ENCODE data around the gene LIMK2.
A peak's percentile ranks its signal among the peaks of the same experiment; 100 is the strongest.
"Not testable (repeated sequence)": the region's sequence is repeated elsewhere in the genome, so short reads cannot be mapped to it uniquely, and the experiment has no call there.

Gene LIMK2

DNA sequence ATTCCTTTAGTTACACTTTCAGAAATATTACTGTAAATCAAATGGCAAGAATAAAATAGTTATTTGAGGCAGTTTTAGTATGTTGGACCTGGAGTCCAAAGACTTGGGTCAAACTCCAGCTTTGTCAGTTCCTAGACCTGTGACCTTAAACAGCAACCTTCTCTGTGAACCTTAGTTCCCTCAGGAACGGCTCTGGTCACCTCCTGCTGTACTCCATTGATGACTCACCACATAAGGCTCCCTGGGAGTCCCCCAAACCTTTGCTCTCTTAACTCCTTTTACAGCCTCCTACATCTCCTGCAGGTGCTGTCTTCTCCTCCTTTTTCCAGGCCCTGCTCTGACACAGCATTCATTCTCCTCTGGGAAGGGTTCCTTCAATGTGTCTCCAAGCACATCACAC, 29.1 kb downstream of the LIMK2 start:
- no peak overlapping the region for H3K4me3 ChIP-seq (ENCODE audit: low read depth, low read length)
- no peaks in the 10 kb centered on the region for H3K36me3 ChIP-seq
- no peaks in the 10 kb centered on the region; the same call in 1 of the 2 replicates for H3K4me1 ChIP-seq
- TF ChIP-seq, protein P1, sequence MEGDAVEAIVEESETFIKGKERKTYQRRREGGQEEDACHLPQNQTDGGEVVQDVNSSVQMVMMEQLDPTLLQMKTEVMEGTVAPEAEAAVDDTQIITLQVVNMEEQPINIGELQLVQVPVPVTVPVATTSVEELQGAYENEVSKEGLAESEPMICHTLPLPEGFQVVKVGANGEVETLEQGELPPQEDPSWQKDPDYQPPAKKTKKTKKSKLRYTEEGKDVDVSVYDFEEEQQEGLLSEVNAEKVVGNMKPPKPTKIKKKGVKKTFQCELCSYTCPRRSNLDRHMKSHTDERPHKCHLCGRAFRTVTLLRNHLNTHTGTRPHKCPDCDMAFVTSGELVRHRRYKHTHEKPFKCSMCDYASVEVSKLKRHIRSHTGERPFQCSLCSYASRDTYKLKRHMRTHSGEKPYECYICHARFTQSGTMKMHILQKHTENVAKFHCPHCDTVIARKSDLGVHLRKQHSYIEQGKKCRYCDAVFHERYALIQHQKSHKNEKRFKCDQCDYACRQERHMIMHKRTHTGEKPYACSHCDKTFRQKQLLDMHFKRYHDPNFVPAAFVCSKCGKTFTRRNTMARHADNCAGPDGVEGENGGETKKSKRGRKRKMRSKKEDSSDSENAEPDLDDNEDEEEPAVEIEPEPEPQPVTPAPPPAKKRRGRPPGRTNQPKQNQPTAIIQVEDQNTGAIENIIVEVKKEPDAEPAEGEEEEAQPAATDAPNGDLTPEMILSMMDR (IDR thresholded peaks at IDR 0.05; ENCODE audit: low read depth, low read length): no peak
- H3K27me3 ChIP-seq: no peaks in the 10 kb centered on the region
- DNase-seq: no peak
- H3K9me3 ChIP-seq: no peaks in the 10 kb centered on the region

DNA sequence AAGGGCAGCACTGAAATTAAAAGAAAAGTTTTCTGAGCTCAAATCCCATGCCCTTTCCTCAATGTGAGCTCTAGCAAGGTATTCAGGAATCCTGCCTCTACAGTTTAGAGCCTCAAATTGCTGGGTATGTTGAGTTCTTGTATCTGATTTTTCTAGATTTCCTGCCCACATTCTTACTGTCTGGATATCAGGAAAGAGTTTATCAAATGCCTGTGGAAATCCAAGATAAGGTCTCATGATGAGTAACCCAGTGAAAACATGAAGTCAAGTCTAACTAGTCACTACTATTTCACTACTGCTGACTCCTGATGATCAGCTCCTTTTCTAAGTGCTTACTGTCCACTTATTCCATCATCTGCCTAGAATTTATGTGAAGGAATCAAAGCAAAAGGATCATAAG, 29.8 kb downstream of the LIMK2 start:
- Histone ChIP-seq H3K9me3 (no peaks in the 10 kb centered on the region), H3K36me3 (no peaks in the 10 kb centered on the region), H3K4me3 (ENCODE audit: low read depth, low read length) (no peak overlapping the region), H3K4me1 (no peaks in the 10 kb centered on the region; the same call in 1 of the 2 replicates), H3K27me3 (no peaks in the 10 kb centered on the region)
- DNase-seq: no peak
- TF ChIP-seq, protein P1 (IDR thresholded peaks at IDR 0.05; ENCODE audit: low read depth, low read length): no peak

DNA sequence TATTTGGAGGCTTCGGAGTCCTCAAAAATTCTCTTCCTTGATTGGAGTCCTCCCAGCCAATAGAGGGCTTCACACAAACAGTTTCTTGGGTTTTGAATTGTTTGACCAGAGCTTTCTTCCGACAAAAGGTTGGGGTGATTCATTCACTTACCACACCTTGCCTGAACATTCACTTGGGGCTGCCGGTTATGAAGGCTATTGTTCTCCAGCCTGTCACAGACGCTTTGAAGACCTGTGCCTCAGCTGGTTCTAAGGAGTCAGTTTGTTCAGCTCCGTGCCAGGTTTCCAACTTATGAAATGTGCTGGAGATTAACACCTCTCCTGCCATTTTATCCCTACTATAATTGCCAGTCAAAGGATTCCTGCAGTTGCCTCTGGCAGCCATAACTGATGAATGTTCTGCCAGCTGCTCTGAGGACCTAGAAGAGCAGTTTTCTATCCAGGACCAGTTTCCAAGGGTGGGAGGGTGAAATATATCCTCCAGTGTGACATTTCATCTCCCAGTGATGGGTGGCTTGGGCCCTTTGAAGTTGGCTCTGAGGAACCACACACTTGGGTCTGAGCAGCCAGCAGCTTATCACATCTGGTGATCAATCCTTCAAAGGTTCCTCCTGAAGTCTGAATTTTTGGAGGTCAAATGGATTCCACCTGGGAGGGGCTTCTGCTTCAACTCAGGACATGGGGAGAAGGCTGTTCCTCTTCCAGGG, 31.4 kb downstream of the LIMK2 start:
- Histone ChIP-seq H3K27me3 (no peaks in the 10 kb centered on the region), H3K9me3 (no peaks in the 10 kb centered on the region), H3K4me1 (no peaks in the 10 kb centered on the region; the same call in 1 of the 2 replicates), H3K4me3 (ENCODE audit: low read depth, low read length) (no peak overlapping the region), H3K36me3 (no peaks in the 10 kb centered on the region)
- TF ChIP-seq, protein P1 (IDR thresholded peaks at IDR 0.05; ENCODE audit: low read depth, low read length): no peak
- no peak for DNase-seq

DNA sequence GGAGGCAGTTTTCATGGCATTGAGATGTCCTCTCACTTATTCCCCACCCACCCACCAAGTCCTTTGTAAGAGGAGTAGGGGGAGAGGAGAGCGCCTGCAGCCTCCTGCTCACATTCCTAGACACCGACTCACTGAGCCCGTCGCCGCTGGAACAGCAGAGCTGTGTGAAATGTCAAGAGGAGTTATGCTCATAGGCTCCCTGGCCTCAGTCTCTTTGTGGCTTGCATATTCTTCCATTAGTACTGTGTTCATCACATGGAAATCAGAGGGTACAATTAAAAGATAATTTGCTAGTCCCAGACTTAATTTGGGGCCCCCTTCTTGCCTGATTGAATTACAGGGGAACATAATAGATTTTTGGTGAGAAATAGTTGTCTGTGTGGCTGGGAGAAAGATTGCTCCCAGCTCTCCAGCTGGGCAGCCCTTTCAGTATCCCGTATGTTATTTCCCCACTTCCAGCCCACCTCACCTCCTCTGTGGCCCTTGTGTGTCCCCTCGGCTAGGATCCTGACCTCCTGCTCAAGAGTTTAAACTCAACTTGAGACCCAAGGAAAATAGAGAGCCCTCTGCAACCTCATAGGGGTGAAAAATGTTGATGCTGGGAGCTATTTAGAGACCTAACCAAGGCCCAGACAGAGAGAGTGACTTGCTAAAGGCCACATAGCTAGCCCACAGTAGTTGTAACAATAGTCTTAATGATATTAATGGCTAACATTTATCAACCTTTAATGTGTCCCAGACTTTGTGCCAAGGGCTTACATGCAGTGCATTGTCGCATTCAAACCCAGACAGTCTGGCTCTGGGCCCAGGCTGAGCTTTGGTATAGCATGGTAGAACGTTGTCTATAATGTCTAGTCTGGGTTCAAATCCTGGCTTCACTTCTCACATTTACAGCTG, 32.2 kb downstream of the LIMK2 start:
- peak; percentile 30 for DNase-seq
- Histone ChIP-seq H3K9me3 (no peaks in the 10 kb centered on the region), H3K4me1 (no peaks in the 10 kb centered on the region; the same call in 1 of the 2 replicates), H3K4me3 (ENCODE audit: low read depth, low read length) (no peak overlapping the region), H3K36me3 (no peaks in the 10 kb centered on the region), H3K27me3 (no peaks in the 10 kb centered on the region)
- TF ChIP-seq, protein P1 (IDR thresholded peaks at IDR 0.05; ENCODE audit: low read depth, low read length): no peak

DNA sequence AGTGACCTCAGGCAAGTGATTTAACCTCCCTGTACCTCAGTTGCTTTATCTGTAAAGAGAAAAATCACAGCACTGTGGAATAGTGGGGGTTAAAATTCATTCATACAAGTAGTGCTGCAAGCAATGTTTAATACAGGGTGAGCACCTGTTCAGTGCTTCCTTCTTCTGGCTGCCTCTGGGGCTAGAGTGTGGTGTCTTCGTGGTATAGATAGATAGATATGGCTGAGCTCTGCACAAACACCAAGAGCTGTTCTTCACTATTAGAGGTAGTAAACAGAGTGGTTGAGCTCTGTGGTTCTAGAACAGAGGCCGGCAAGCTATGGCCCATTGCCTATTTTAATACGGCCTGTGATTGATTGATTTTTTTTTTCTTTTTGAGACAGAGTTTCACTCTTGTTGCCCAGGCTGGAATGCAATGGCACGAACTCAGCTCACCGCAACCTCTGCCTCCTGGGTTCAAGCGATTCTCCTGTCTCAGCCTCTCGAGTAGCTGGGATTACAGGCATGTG, 32.9 kb downstream of the LIMK2 start:
- DNase-seq: no peak
- Histone ChIP-seq H3K36me3 (no peaks in the 10 kb centered on the region), H3K4me1 (no peaks in the 10 kb centered on the region; the same call in 1 of the 2 replicates), H3K4me3 (ENCODE audit: low read depth, low read length) (no peak overlapping the region), H3K27me3 (no peaks in the 10 kb centered on the region), H3K9me3 (no peaks in the 10 kb centered on the region)
- TF ChIP-seq, protein P1 (IDR thresholded peaks at IDR 0.05; ENCODE audit: low read depth, low read length): no peak

DNA sequence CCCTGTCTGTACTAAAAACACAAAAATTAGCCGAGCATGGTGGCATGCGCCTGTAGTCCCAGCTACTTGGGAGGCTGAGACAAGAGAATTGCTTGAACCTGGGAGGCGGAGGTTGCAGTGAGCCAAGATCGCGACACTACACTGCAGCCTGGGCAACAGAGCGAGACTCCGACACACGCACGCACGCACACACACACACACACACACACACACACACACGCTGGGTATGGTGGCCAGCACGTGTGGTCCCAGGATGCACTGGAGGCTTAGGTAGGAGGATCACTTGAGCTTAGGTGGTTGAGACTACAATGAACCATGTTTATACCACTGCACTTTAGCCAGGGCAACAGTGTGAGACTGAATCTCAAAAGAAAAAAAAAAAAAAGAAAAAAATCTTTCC, 33.9 kb downstream of the LIMK2 start:
- H3K4me1 ChIP-seq; H3K9me3 ChIP-seq; H3K4me3 ChIP-seq (ENCODE audit: low read depth, low read length); H3K36me3 ChIP-seq; H3K27me3 ChIP-seq; DNase-seq: not testable (repeated sequence)
